Suprapubic skin (tissue), 4 donors: Measurements from ENCODE around the gene USP40.

Source experiments
- CTCF ChIP-seq, 2 donors: fragments of 200-600 bp in 1 of 2; fragments of 450-650 bp in 1 of 2; sonication (generic) in 1 of 2; IDR thresholded peaks; one replicate each; pipeline ENCODE4 v1.5.1; 2016 to 2019; ENCODE audit warnings: antibody characterized with exemption in 2 of 2, mild to moderate bottlenecking in 1 of 2, moderate library complexity in 1 of 2
- EP300 ChIP-seq: sonication (generic); formaldehyde crosslinking; IDR thresholded peaks from one replicate; pipeline ENCODE4 v1.6.1; 2017; ENCODE audit warnings: antibody characterized with exemption
- POLR2A ChIP-seq, 2 donors: fragments of 450-650 bp; IDR thresholded peaks; one replicate each; pipeline ENCODE4 v1.6.1; 2017; ENCODE audit warnings: antibody characterized with exemption in 2 of 2, mild to moderate bottlenecking in 2 of 2, moderate library complexity in 2 of 2
- POLR2AphosphoS5 ChIP-seq, 3 donors: sonication (generic); formaldehyde crosslinking; IDR thresholded peaks; one replicate each; pipeline ENCODE4 v1.6.1; 2017; ENCODE audit warnings: antibody characterized with exemption in 3 of 3

- TF ChIP-seq EP300, result no peak
- no peak for TF ChIP-seq CTCF (IDR thresholded peaks at IDR 0.05)
- no peak for TF ChIP-seq POLR2AphosphoS5 (IDR thresholded peaks at IDR 0.05)
- TF ChIP-seq POLR2A (IDR thresholded peaks at IDR 0.05), result no peak
These were observed 70.8 kb downstream of the USP40 start for GRCh38 chr2:233495503-233496496.
